ENCODE results near the gene MOV10. TPM values are rescaled to one million over a fixed set of nuclear protein-coding genes. Genes with fewer than 3 reads are reported as not detected.
"Not testable (repeated sequence)": the region's sequence is repeated elsewhere in the genome, so short reads cannot be mapped to it uniquely, and the experiment has no call there.

Gene MOV10
- total and polyA plus RNA-seq, 2 donors (not counting 3 experiments of a cell fraction or from before 2014, with no cell fraction given), result 97.1 to 113 TPM

DNA sequence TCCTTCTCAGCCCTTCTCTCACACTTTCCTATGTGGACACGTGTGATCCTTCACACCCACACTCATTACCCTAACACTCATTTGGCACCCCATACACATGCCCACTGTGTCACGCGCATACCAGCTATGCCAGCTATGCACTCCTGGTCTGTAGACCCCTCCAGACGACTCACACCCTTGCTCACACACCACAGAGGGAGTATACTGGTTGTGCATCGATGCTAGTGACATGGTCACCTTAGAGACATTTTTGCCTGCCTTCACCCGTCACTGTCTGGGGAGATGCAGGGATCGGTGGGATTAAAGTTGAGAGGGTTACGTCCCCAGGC, 49.0 kb downstream of the MOV10 start:
- H3K9ac ChIP-seq (replicated peaks; ENCODE audit: extremely low read depth, insufficient read depth, low read length), result no peak overlapping the region
- dilution Hi-C loops (cut with MboI; ENCODE audit: extremely low pct_ligation_motif_present, low sequenced_read_pairs), result no loop called here
- FAIRE-seq, result no peak
- H3K4me1 ChIP-seq (ENCODE audit: control insufficient read depth, extremely low read depth, insufficient read depth, low read length), result no peaks in the 10 kb centered on the region
- H3K4me2 ChIP-seq (ENCODE audit: insufficient read depth, low read length), result no peak overlapping the region
- intact Hi-C loops (cut with micrococcal nuclease), result no loop called here
- no peaks in the 10 kb centered on the region for H3K9me3 ChIP-seq (replicated peaks; ENCODE audit: control insufficient read depth, insufficient read depth, low read length)
- no peak for DNase-seq (ENCODE audit: low read depth, low spot score)
- H3K79me2 ChIP-seq (ENCODE audit: control insufficient read depth, insufficient read depth, low read length), result no peaks in the 10 kb centered on the region
- POLR2A ChIA-PET, result no interaction called here
- no peaks in the 10 kb centered on the region for H4K20me1 ChIP-seq (replicated peaks; ENCODE audit: control insufficient read depth, extremely low read depth, insufficient read depth, low read length)
- no peak for TF ChIP-seq POLR2AphosphoS5 (IDR thresholded peaks at IDR 0.05; ENCODE audit: insufficient read depth, low read depth, low read length)
- TF ChIP-seq, protein P1, sequence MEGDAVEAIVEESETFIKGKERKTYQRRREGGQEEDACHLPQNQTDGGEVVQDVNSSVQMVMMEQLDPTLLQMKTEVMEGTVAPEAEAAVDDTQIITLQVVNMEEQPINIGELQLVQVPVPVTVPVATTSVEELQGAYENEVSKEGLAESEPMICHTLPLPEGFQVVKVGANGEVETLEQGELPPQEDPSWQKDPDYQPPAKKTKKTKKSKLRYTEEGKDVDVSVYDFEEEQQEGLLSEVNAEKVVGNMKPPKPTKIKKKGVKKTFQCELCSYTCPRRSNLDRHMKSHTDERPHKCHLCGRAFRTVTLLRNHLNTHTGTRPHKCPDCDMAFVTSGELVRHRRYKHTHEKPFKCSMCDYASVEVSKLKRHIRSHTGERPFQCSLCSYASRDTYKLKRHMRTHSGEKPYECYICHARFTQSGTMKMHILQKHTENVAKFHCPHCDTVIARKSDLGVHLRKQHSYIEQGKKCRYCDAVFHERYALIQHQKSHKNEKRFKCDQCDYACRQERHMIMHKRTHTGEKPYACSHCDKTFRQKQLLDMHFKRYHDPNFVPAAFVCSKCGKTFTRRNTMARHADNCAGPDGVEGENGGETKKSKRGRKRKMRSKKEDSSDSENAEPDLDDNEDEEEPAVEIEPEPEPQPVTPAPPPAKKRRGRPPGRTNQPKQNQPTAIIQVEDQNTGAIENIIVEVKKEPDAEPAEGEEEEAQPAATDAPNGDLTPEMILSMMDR (IDR thresholded peaks at IDR 0.05; ENCODE audit: extremely low read depth in 1 of 2, insufficient read depth in 1 of 2, low read depth in 1 of 2, low read length in 2 of 2), result no peak
- no peak for TF ChIP-seq GATA2 (IDR thresholded peaks at IDR 0.05; ENCODE audit: insufficient read depth, insufficient read length, low read depth, low read length)
- no peak for TF ChIP-seq POLR2A (IDR thresholded peaks at IDR 0.05; ENCODE audit: low read depth, low read length)
- TF ChIP-seq, protein P2, sequence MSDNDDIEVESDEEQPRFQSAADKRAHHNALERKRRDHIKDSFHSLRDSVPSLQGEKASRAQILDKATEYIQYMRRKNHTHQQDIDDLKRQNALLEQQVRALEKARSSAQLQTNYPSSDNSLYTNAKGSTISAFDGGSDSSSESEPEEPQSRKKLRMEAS (IDR thresholded peaks at IDR 0.05; ENCODE audit: insufficient read depth, insufficient read length), result no peak
- TF ChIP-seq JUN (IDR thresholded peaks at IDR 0.05; ENCODE audit: borderline replicate concordance, insufficient read depth, insufficient read length, low read depth), result no peak
- TF ChIP-seq FOS (IDR thresholded peaks at IDR 0.05; ENCODE audit: borderline replicate concordance, insufficient read depth, low read length), result no peak
- TF ChIP-seq EZH2 (IDR thresholded peaks at IDR 0.05; ENCODE audit: borderline replicate concordance, low read depth, low read length, severe bottlenecking), result no peak
- no peak for TF ChIP-seq MYC (IDR thresholded peaks at IDR 0.05; ENCODE audit: low read depth, low read length)
- no peaks in the 10 kb centered on the region for H3K9me1 ChIP-seq (replicated peaks; ENCODE audit: control insufficient read depth, extremely low read depth, insufficient read depth, low read length)
- no peaks in the 10 kb centered on the region for H3K27me3 ChIP-seq (ENCODE audit: control insufficient read depth in 2 of 2, insufficient read depth in 2 of 2, low read length in 2 of 2)
- CTCF ChIA-PET, result interaction anchor here (0.8 to 10.5 kb wide), 3 partner anchors 80 to 349 kb away, joined by 3 to 441 read pairs (median 4); partner anchors contain the start of gene LRIG2
- no TSS peak for BruUV-seq (replicated peaks)
- H3K4me3 ChIP-seq (replicated peaks in 1 of 3; ENCODE audit: insufficient read depth in 1 of 3, low read depth in 1 of 3, low read length in 3 of 3), result no peak overlapping the region
- H2AFZ ChIP-seq (ENCODE audit: low read depth, low read length), result no peak overlapping the region
- H3K27ac ChIP-seq (ENCODE audit: insufficient read depth, low read depth, low read length), result no peak overlapping the region
- H3K36me3 ChIP-seq (ENCODE audit: control insufficient read depth in 2 of 2, extremely low read depth in 1 of 2, insufficient read depth in 2 of 2, low read length in 2 of 2), result no peaks in the 10 kb centered on the region

DNA sequence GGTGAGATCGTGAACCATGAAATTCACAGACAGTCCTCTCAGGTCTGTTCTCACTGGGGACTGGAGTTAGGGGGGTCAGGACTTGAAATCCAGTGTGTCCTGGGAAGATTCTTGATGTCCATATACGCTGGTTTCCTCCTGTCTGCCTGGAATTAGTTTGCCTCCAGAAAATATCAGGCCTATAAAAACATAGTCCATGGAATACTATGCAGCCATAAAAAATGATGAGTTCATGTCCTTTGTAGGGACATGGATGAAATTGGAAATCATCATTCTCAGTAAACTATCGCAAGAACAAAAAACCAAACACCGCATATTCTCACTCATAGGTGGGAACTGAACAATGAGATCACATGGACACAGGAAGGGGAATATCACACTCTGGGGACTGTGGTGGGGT, 49.8 kb downstream of the MOV10 start:
- H3K79me2 ChIP-seq (ENCODE audit: control insufficient read depth, insufficient read depth, low read length); H3K9me1 ChIP-seq (replicated peaks; ENCODE audit: control insufficient read depth, extremely low read depth, insufficient read depth, low read length); FAIRE-seq; BruUV-seq (replicated peaks); DNase-seq (ENCODE audit: low read depth, low spot score); H3K4me2 ChIP-seq (ENCODE audit: insufficient read depth, low read length); H3K4me3 ChIP-seq (replicated peaks in 1 of 3; ENCODE audit: insufficient read depth in 1 of 3, low read depth in 1 of 3, low read length in 3 of 3); H3K27ac ChIP-seq (ENCODE audit: insufficient read depth, low read depth, low read length); POLR2A ChIA-PET; H4K20me1 ChIP-seq (replicated peaks; ENCODE audit: control insufficient read depth, extremely low read depth, insufficient read depth, low read length); H3K9me3 ChIP-seq (replicated peaks; ENCODE audit: control insufficient read depth, insufficient read depth, low read length); intact Hi-C loops (cut with micrococcal nuclease); H3K27me3 ChIP-seq (ENCODE audit: control insufficient read depth in 2 of 2, insufficient read depth in 2 of 2, low read length in 2 of 2); H3K36me3 ChIP-seq (ENCODE audit: control insufficient read depth in 2 of 2, extremely low read depth in 1 of 2, insufficient read depth in 2 of 2, low read length in 2 of 2); dilution Hi-C loops (cut with MboI; ENCODE audit: extremely low pct_ligation_motif_present, low sequenced_read_pairs); H3K9ac ChIP-seq (replicated peaks; ENCODE audit: extremely low read depth, insufficient read depth, low read length); H3K4me1 ChIP-seq (ENCODE audit: control insufficient read depth, extremely low read depth, insufficient read depth, low read length); H2AFZ ChIP-seq (ENCODE audit: low read depth, low read length): not testable (repeated sequence)
- CTCF ChIA-PET, result interaction anchor here (10.5 kb wide), 1 partner anchor 79 kb away, joined by 441 read pairs; no protein-coding TSS in a partner anchor
